ENCODE data around the gene SLC25A5. TPM values are rescaled to one million over a fixed set of nuclear protein-coding genes. Genes with fewer than 3 reads are reported as not detected.

The SLC25A5 gene
- total and polyA plus RNA-seq, 4 donors, result 191 to 304 (median 207) TPM

GRCh38 chrX:119421016-119421705 is 47.1 kb upstream of the SLC25A5 start:
- Histone ChIP-seq H3K9me3 (ENCODE audit: control insufficient read depth in 4 of 4, low read length in 3 of 4) (no peaks in the 10 kb centered on the region), H3K4me1 (ENCODE audit: control insufficient read depth in 4 of 4, insufficient read depth in 4 of 4, low read length in 3 of 4) (peaks cover 1 to 20% (median 14%) of the 10 kb centered on the region in 4 donors), H3K4me3 (ENCODE audit: low read depth in 1 of 3, low read length in 3 of 3) (no peak overlapping the region), H3K36me3 (ENCODE audit: control insufficient read depth in 4 of 4, insufficient read depth in 3 of 4, low read depth in 1 of 4, low read length in 3 of 4) (no peaks in the 10 kb centered on the region), H3K9ac (ENCODE audit: low read depth in 1 of 2, low read length in 2 of 2) (no peak overlapping the region), H3K27me3 (ENCODE audit: control insufficient read depth in 4 of 4, insufficient read depth in 4 of 4, low read length in 3 of 4) (no peaks in the 10 kb centered on the region), H3K27ac (ENCODE audit: low read depth in 1 of 2, low read length in 2 of 2) (no peak overlapping the region)
- WGBS, result 99% methylated on average over 7 of the region's 7 CpGs
- TF ChIP-seq FOXA1 (IDR thresholded peaks at IDR 0.05), result no peak
- no peak for TF ChIP-seq RXRA (IDR thresholded peaks at IDR 0.05)
- no peak for TF ChIP-seq RAD21 (IDR thresholded peaks at IDR 0.05)
- TF ChIP-seq HNF4G (IDR thresholded peaks at IDR 0.05), result no peak
- no peak for TF ChIP-seq GABPA (IDR thresholded peaks at IDR 0.05 in 1 of 2, conservative IDR thresholded peaks at IDR 0.05 in 1 of 2)
- DNase-seq (ENCODE audit: low spot score), result no peak

- Histone ChIP-seq H3K4me3 (ENCODE audit: low read depth in 1 of 3, low read length in 3 of 3) (no peak overlapping the region), H3K9me3 (ENCODE audit: control insufficient read depth in 4 of 4, low read length in 3 of 4) (no peaks in the 10 kb centered on the region), H3K4me1 (ENCODE audit: control insufficient read depth in 4 of 4, insufficient read depth in 4 of 4, low read length in 3 of 4) (peaks cover 3 to 26% (median 18%) of the 10 kb centered on the region in 4 donors), H3K36me3 (ENCODE audit: control insufficient read depth in 4 of 4, insufficient read depth in 3 of 4, low read depth in 1 of 4, low read length in 3 of 4) (no peaks in the 10 kb centered on the region), H3K27me3 (ENCODE audit: control insufficient read depth in 4 of 4, insufficient read depth in 4 of 4, low read length in 3 of 4) (no peaks in the 10 kb centered on the region), H3K27ac (ENCODE audit: low read depth in 1 of 2, low read length in 2 of 2) (no peak overlapping the region), H3K9ac (ENCODE audit: low read depth in 1 of 2, low read length in 2 of 2) (no peak overlapping the region)
- 97% methylated on average over 14 of the region's 14 CpGs for WGBS
- TF ChIP-seq HNF4A (conservative IDR thresholded peaks at IDR 0.05) (no peak), ATF3 (IDR thresholded peaks at IDR 0.05) (no peak), MAX (IDR thresholded peaks at IDR 0.05) (no peak), YY1 (IDR thresholded peaks at IDR 0.05) (no peak), JUND (IDR thresholded peaks at IDR 0.05) (no peak), ZBTB33 (IDR thresholded peaks at IDR 0.05) (no peak)
- DNase-seq (ENCODE audit: low spot score), result no peak
Measured at GRCh38 chrX:119423631-119424030, 44.6 kb upstream of the SLC25A5 start.

GRCh38 chrX:119424999-119425398 is 43.2 kb upstream of the SLC25A5 start:
- H3K4me3 ChIP-seq (ENCODE audit: low read depth in 1 of 3, low read length in 3 of 3), result no peak overlapping the region
- H3K9me3 ChIP-seq (ENCODE audit: control insufficient read depth in 4 of 4, low read length in 3 of 4), result no peaks in the 10 kb centered on the region
- H3K9ac ChIP-seq (ENCODE audit: low read depth in 1 of 2, low read length in 2 of 2), result no peak overlapping the region
- H3K36me3 ChIP-seq (ENCODE audit: control insufficient read depth in 4 of 4, insufficient read depth in 3 of 4, low read depth in 1 of 4, low read length in 3 of 4), result no peaks in the 10 kb centered on the region
- no peaks in the 10 kb centered on the region for H3K27me3 ChIP-seq (ENCODE audit: control insufficient read depth in 4 of 4, insufficient read depth in 4 of 4, low read length in 3 of 4)
- H3K27ac ChIP-seq (ENCODE audit: low read depth in 1 of 2, low read length in 2 of 2), result no peak overlapping the region
- WGBS, result 68% methylated on average over 6 of the region's 6 CpGs
- H3K4me1 ChIP-seq (ENCODE audit: control insufficient read depth in 4 of 4, insufficient read depth in 4 of 4, low read length in 3 of 4), result peaks cover 2 to 17% (median 8%) of the 10 kb centered on the region in 4 donors
- no peak for DNase-seq (ENCODE audit: low spot score)
- TF ChIP-seq TAF1 (conservative IDR thresholded peaks at IDR 0.05), result no peak
- TF ChIP-seq CTCF (IDR thresholded peaks at IDR 0.05; ENCODE audit: low read depth, low read length, missing input control), result no peak
- TF ChIP-seq REST (IDR thresholded peaks at IDR 0.05), result no peak
- TF ChIP-seq FOXA1 (IDR thresholded peaks at IDR 0.05), result no peak
- TF ChIP-seq HNF4G (IDR thresholded peaks at IDR 0.05), result no peak
- TF ChIP-seq RXRA (IDR thresholded peaks at IDR 0.05), result no peak
- no peak for TF ChIP-seq RAD21 (IDR thresholded peaks at IDR 0.05)
- TF ChIP-seq YY1 (IDR thresholded peaks at IDR 0.05), result no peak
- no peak for TF ChIP-seq NR2F2 (IDR thresholded peaks at IDR 0.05)
- TF ChIP-seq ATF3 (IDR thresholded peaks at IDR 0.05), result no peak
- no peak for TF ChIP-seq FOXA2 (IDR thresholded peaks at IDR 0.05)
- TF ChIP-seq ZBTB33 (IDR thresholded peaks at IDR 0.05), result no peak
- no peak for TF ChIP-seq GABPA (IDR thresholded peaks at IDR 0.05 in 1 of 2, conservative IDR thresholded peaks at IDR 0.05 in 1 of 2)
- no peak for TF ChIP-seq HNF4A (conservative IDR thresholded peaks at IDR 0.05)
- no peak for TF ChIP-seq JUND (IDR thresholded peaks at IDR 0.05)
